Transverse colon (tissue), 4 donors: ENCODE results near the gene FBXO42.

Source experiments
- EP300 ChIP-seq: sonication (generic); formaldehyde crosslinking; IDR thresholded peaks from one replicate; pipeline ENCODE4 v1.6.1; 2017; ENCODE audit warnings: antibody characterized with exemption, low read depth
- POLR2A ChIP-seq: fragments of 450-650 bp; IDR thresholded peaks from one replicate; pipeline ENCODE4 v1.6.1; 2016; ENCODE audit warnings: antibody characterized with exemption, mild to moderate bottlenecking, moderate library complexity
- POLR2AphosphoS5 ChIP-seq, 3 donors: sonication (generic); formaldehyde crosslinking; IDR thresholded peaks; one replicate each; pipeline ENCODE4 v1.6.1; 2016; ENCODE audit warnings: antibody characterized with exemption in 3 of 3
- TF ChIP-seq, protein P1 (sequence below), 5 experiments: fragments of 200-600 bp in 3 of 5; fragments of 450-650 bp in 2 of 5; sonication (generic) in 3 of 5; IDR thresholded peaks; 1 replicate in 2 of 5; 2 replicates in 3 of 5; pipeline ENCODE4 v1.5.1; 2016 to 2017; ENCODE audit warnings: antibody characterized with exemption in 5 of 5, inconsistent platforms in 3 of 5, mild to moderate bottlenecking in 2 of 5, moderate library complexity in 1 of 5

GRCh38 chr1:16300436-16300835, 51.8 kb downstream of the FBXO42 start:
- TF ChIP-seq, protein P1, sequence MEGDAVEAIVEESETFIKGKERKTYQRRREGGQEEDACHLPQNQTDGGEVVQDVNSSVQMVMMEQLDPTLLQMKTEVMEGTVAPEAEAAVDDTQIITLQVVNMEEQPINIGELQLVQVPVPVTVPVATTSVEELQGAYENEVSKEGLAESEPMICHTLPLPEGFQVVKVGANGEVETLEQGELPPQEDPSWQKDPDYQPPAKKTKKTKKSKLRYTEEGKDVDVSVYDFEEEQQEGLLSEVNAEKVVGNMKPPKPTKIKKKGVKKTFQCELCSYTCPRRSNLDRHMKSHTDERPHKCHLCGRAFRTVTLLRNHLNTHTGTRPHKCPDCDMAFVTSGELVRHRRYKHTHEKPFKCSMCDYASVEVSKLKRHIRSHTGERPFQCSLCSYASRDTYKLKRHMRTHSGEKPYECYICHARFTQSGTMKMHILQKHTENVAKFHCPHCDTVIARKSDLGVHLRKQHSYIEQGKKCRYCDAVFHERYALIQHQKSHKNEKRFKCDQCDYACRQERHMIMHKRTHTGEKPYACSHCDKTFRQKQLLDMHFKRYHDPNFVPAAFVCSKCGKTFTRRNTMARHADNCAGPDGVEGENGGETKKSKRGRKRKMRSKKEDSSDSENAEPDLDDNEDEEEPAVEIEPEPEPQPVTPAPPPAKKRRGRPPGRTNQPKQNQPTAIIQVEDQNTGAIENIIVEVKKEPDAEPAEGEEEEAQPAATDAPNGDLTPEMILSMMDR (IDR thresholded peaks at IDR 0.05), result no peak
- TF ChIP-seq EP300 (no peak), POLR2AphosphoS5 (IDR thresholded peaks at IDR 0.05) (no peak), POLR2A (no peak)
